BJ (cell line): ENCODE results near the gene LYPD6B. TPM values are rescaled to one million over a fixed set of nuclear protein-coding genes. Genes with fewer than 3 reads are reported as not detected.

ENCODE experiments used
- CTCF ChIA-PET: fragments of 350-600 bp; formaldehyde crosslinking; extraction: SDS; loops from one replicate; lab custom pipeline; 2021; ENCODE audit warnings: antibody characterized with exemption, inconsistent platforms; lab: Yijun Ruan, JAX
- POLR2A ChIA-PET: fragments of 300-600 bp; sonication (Branson Sonifier 250); formaldehyde crosslinking; extraction: SDS; loops from one replicate; lab custom pipeline; 2021; ENCODE audit warnings: antibody characterized with exemption; lab: Charles Lee
- DNase-seq: peaks from one replicate; pipeline ENCODE4 v3.0.0-alpha.2; 2011; ENCODE audit warnings: low read depth
- H3K27me3 ChIP-seq: 2 replicates; pipeline ENCODE4 v1.6.0; 2011; ENCODE audit warnings: low read length; ENCODE audit not compliant: control insufficient read depth, insufficient read depth
- H3K36me3 ChIP-seq: 2 replicates; pipeline ENCODE4 v1.5.1; 2011; ENCODE audit warnings: low read length; ENCODE audit not compliant: control insufficient read depth, insufficient read depth
- H3K4me3 ChIP-seq: 2 replicates; pipeline ENCODE4 v1.5.1; 2011; ENCODE audit warnings: low read depth, mild to moderate bottlenecking, control low read depth, low read length
- CTCF ChIP-seq: IDR thresholded peaks from 2 replicates; pipeline ENCODE4 v1.5.1; 2011; ENCODE audit warnings: low read depth, mild to moderate bottlenecking, control low read depth, inconsistent platforms, low read length, moderate library complexity; ENCODE audit not compliant: insufficient read depth
- polyA plus RNA-seq: library from polyadenylated mRNA; depleted of rRNA; stranded (reverse); fragments of >200 nt; gene quantifications from 2 replicates; pipeline ENCODE4 v1.2.3, GENCODE V29; 2011

LYPD6B gene
- polyA plus RNA-seq, 1 experiment: 19.1 TPM

GRCh38 chr2:149027590-149028250, 10.8 kb upstream of the LYPD6B start:
- Histone ChIP-seq H3K4me3 (no peak overlapping the region), H3K27me3 (peaks cover 2% of the 10 kb centered on the region; the same call in 1 of the 2 replicates), H3K36me3 (no peaks in the 10 kb centered on the region)
- ChIA-PET POLR2A (no interaction called here), CTCF (interaction anchor here (1.0 to 2.7 kb wide), 2 partner anchors 10 kb away, joined by 3 to 19 read pairs; no protein-coding TSS in a partner anchor)
- DNase-seq: no peak
- no peak for TF ChIP-seq CTCF

- no peak for TF ChIP-seq CTCF
- H3K36me3 ChIP-seq: no peaks in the 10 kb centered on the region
- H3K27me3 ChIP-seq: peaks cover 2% of the 10 kb centered on the region; the same call in 1 of the 2 replicates
- no peak for DNase-seq
- CTCF ChIA-PET: interaction anchor here (1.0 to 2.7 kb wide), 2 partner anchors 10 kb away, joined by 3 to 19 read pairs; no protein-coding TSS in a partner anchor
- H3K4me3 ChIP-seq: no peak overlapping the region
- POLR2A ChIA-PET: no interaction called here
Measured at GRCh38 chr2:149028377-149028776, 10.1 kb upstream of the LYPD6B start.

GRCh38 chr2:149028891-149029290, 9.6 kb upstream of the LYPD6B start:
- H3K36me3 ChIP-seq: no peaks in the 10 kb centered on the region
- H3K27me3 ChIP-seq: peaks cover 2% of the 10 kb centered on the region; the same call in 1 of the 2 replicates
- no peak for DNase-seq
- TF ChIP-seq CTCF: no peak
- CTCF ChIA-PET: interaction anchor here (1.0 to 2.7 kb wide), 2 partner anchors 9 to 11 kb away, joined by 3 to 19 read pairs; no protein-coding TSS in a partner anchor
- H3K4me3 ChIP-seq: no peak overlapping the region
- POLR2A ChIA-PET: no interaction called here

- H3K36me3 ChIP-seq: no peaks in the 10 kb centered on the region
- CTCF ChIA-PET: interaction anchor here (1.1 to 2.7 kb wide), 3 partner anchors 10 to 12 kb away, joined by 4 to 19 read pairs (median 10); no protein-coding TSS in a partner anchor
- no peak for TF ChIP-seq CTCF
- POLR2A ChIA-PET: no interaction called here
- no peak for DNase-seq
- H3K27me3 ChIP-seq: peaks cover 2% of the 10 kb centered on the region; the same call in 1 of the 2 replicates
- no peak overlapping the region for H3K4me3 ChIP-seq
Measured at GRCh38 chr2:149029307-149029965, 9.1 kb upstream of the LYPD6B start.

- Histone ChIP-seq H3K4me3 (no peak overlapping the region), H3K27me3 (peaks cover 2% of the 10 kb centered on the region; the same call in 1 of the 2 replicates), H3K36me3 (no peaks in the 10 kb centered on the region)
- POLR2A ChIA-PET: no interaction called here
- CTCF ChIA-PET: interaction anchor here (0.8 to 2.1 kb wide), 4 partner anchors 8 to 282 kb away, joined by 3 to 10 read pairs (median 4); no protein-coding TSS in a partner anchor
- TF ChIP-seq CTCF: no peak
- DNase-seq: no peak
Measured at GRCh38 chr2:149031396-149031795, 7.1 kb upstream of the LYPD6B start.
